ENCODE measurements around the gene TSHZ2.

- TF ChIP-seq CTCF (conservative IDR thresholded peaks at IDR 0.05 in 1 of 2, IDR thresholded peaks at IDR 0.05 in 1 of 2; ENCODE audit: extremely low read depth in 1 of 2, insufficient read depth in 1 of 2, low read depth in 1 of 2, low read length in 2 of 2) (no peak), EZH2 (IDR thresholded peaks at IDR 0.05; ENCODE audit: borderline replicate concordance, low read length) (no peak)
Measured at GRCh38 chr20:53161473-53161872, 189.3 kb downstream of the TSHZ2 start.
